GM06990 (cell line): Measurements from ENCODE around the gene LSS.

Experiments
- DNase-seq: peaks from one replicate; pipeline ENCODE4 v3.0.0-alpha.2; 2011; ENCODE audit not compliant: insufficient read length; ENCODE audit errors: extremely low read depth
- H3K27me3 ChIP-seq: replicated peaks from 2 replicates; pipeline ENCODE4 v1.6.0; 2011; ENCODE audit warnings: low read length; ENCODE audit not compliant: control insufficient read depth, insufficient read depth
- H3K36me3 ChIP-seq: 2 replicates; pipeline ENCODE4 v1.5.1; 2011; ENCODE audit warnings: low read length; ENCODE audit not compliant: control insufficient read depth, insufficient read depth
- H3K4me3 ChIP-seq: replicated peaks from 2 replicates; pipeline ENCODE4 v1.5.1; 2011; ENCODE audit warnings: low read depth, mild to moderate bottlenecking, control low read depth, low read length
- CTCF ChIP-seq: IDR thresholded peaks from 2 replicates; pipeline ENCODE4 v1.5.1; 2011; ENCODE audit warnings: low read length, control low read depth, mild to moderate bottlenecking, inconsistent platforms; ENCODE audit not compliant: insufficient read depth, poor library complexity, severe bottlenecking

The LSS gene

GRCh38 chr21:46211786-46212720 lies 16.5 kb downstream of the LSS start:
- DNase-seq = no peak
- Histone ChIP-seq H3K27me3 (no peaks in the 10 kb centered on the region), H3K4me3 (no peak overlapping the region), H3K36me3 (peaks cover 8% of the 10 kb centered on the region)
- TF ChIP-seq CTCF = no peak

GRCh38 chr21:46211376-46211775 lies 17.2 kb downstream of the LSS start:
- H3K4me3 ChIP-seq = no peak overlapping the region
- H3K36me3 ChIP-seq = peaks cover 8% of the 10 kb centered on the region

GRCh38 chr21:46210378-46211136 lies 18.0 kb downstream of the LSS start:
- no peaks in the 10 kb centered on the region for H3K27me3 ChIP-seq
- H3K4me3 ChIP-seq = no peak overlapping the region
- DNase-seq = no peak
- H3K36me3 ChIP-seq = peaks cover 10% of the 10 kb centered on the region
- TF ChIP-seq CTCF = no peak

More at GRCh38 chr21:46211376-46211775, 17.2 kb downstream of the LSS start:
- H3K27me3 ChIP-seq = no peaks in the 10 kb centered on the region
- no peak for TF ChIP-seq CTCF
- no peak for DNase-seq

GRCh38 chr21:46208761-46209721 lies 19.5 kb downstream of the LSS start:
- DNase-seq = no peak
- no peak for TF ChIP-seq CTCF
- H3K36me3 ChIP-seq = peaks cover 10% of the 10 kb centered on the region
- no peaks in the 10 kb centered on the region for H3K27me3 ChIP-seq
- no peak overlapping the region for H3K4me3 ChIP-seq

GRCh38 chr21:46207920-46208591 lies 20.5 kb downstream of the LSS start:
- TF ChIP-seq CTCF = no peak
- Histone ChIP-seq H3K36me3 (peaks cover 9% of the 10 kb centered on the region), H3K27me3 (no peaks in the 10 kb centered on the region), H3K4me3 (no peak overlapping the region)
- no peak for DNase-seq
